ENCODE data around the gene KIRREL3.

KIRREL3 gene

GRCh38 chr11:126529037-126529436 is 471.5 kb downstream of the KIRREL3 start:
- Histone ChIP-seq H3K27me3 (replicated peaks; ENCODE audit: control insufficient read depth, insufficient read depth, low read length) (peaks cover 1% of the 10 kb centered on the region; the same call in 1 of the 2 replicates), H3K4me3 (replicated peaks; ENCODE audit: low read depth, low read length) (no peak overlapping the region), H3K36me3 (ENCODE audit: control insufficient read depth, insufficient read depth, low read length) (no peaks in the 10 kb centered on the region)
- TF ChIP-seq CTCF (IDR thresholded peaks at IDR 0.05; ENCODE audit: insufficient read depth, low read length, poor library complexity, severe bottlenecking) = no peak
- DNase-seq (ENCODE audit: extremely low read depth, insufficient read length) = no peak

DNA sequence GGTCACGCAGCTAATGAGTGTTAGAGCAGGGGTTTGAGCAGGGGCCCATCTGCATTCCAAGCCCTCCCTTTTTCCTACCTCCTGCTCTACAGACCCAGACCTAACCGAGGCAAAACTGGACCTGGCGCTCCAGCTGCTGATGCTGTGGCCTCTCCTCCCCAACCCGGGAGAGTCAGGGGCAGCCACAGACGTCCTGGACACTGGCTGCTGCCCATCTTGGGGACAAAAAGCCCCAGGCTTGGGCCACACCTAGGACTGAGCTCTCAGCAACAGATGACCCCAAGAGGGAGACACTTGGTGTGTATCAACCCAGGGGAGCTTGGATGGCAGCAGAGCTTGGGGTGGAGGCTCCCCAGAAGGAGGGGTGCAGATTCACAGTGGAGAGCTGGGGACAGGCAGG is 472.5 kb downstream of the KIRREL3 start:
- TF ChIP-seq CTCF (IDR thresholded peaks at IDR 0.05; ENCODE audit: insufficient read depth, low read length, poor library complexity, severe bottlenecking) = no peak
- H3K27me3 ChIP-seq (replicated peaks; ENCODE audit: control insufficient read depth, insufficient read depth, low read length) = peaks cover 1% of the 10 kb centered on the region; the same call in 1 of the 2 replicates
- DNase-seq (ENCODE audit: extremely low read depth, insufficient read length) = no peak
- no peak overlapping the region for H3K4me3 ChIP-seq (replicated peaks; ENCODE audit: low read depth, low read length)
- no peaks in the 10 kb centered on the region for H3K36me3 ChIP-seq (ENCODE audit: control insufficient read depth, insufficient read depth, low read length)

DNA sequence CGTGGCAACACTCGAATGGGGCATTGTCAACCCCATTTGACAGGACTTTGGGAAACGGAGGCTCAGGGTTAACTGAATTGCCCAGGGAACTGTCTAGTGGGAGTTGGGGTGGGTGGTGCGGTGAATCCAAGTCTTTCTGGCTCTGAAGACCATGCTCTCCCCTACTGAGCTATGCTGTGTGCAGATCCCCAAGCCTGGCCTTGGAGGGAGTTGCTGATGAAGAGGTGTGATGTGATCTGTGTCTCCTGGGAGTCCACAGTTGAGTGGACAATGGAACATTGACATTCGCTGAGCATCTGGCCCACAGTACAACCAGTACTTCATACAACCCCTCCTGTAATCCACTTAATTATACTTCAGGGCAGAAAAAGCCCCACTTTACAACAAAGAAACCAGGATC is 472.9 kb downstream of the KIRREL3 start:
- no peak for DNase-seq (ENCODE audit: extremely low read depth, insufficient read length)
- TF ChIP-seq CTCF (IDR thresholded peaks at IDR 0.05; ENCODE audit: insufficient read depth, low read length, poor library complexity, severe bottlenecking) = no peak
- H3K4me3 ChIP-seq (replicated peaks; ENCODE audit: low read depth, low read length) = no peak overlapping the region
- H3K36me3 ChIP-seq (ENCODE audit: control insufficient read depth, insufficient read depth, low read length) = no peaks in the 10 kb centered on the region
- H3K27me3 ChIP-seq (replicated peaks; ENCODE audit: control insufficient read depth, insufficient read depth, low read length) = 0 out of 2 replicates have a peak, but pooled peaks cover 1% of the 10 kb centered on the region

DNA sequence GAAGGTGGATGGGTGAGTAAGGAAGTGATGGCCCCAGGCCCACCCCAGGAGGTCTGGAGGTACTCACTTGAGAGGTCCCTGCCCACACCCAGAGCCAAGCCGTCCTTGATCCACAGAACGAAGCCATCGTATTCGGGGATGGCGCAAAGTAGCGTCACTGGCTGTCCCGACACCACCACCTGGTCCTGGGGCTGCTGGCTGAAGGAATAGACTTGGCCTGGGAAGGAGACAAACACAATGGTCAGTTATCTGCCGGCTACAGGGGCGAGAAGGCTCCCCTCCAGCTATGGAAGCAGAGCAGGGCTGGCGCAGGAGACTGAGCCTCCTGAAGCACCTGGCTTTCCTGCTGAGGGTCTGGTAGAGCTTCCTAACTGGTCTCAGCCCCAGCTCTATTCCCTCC is 474.1 kb downstream of the KIRREL3 start:
- no peak for TF ChIP-seq CTCF (IDR thresholded peaks at IDR 0.05; ENCODE audit: insufficient read depth, low read length, poor library complexity, severe bottlenecking)
- Histone ChIP-seq H3K36me3 (ENCODE audit: control insufficient read depth, insufficient read depth, low read length) (no peaks in the 10 kb centered on the region), H3K27me3 (replicated peaks; ENCODE audit: control insufficient read depth, insufficient read depth, low read length) (0 out of 2 replicates have a peak, but pooled peaks cover 1% of the 10 kb centered on the region), H3K4me3 (replicated peaks; ENCODE audit: low read depth, low read length) (no peak overlapping the region)
- DNase-seq (ENCODE audit: extremely low read depth, insufficient read length) = no peak

DNA sequence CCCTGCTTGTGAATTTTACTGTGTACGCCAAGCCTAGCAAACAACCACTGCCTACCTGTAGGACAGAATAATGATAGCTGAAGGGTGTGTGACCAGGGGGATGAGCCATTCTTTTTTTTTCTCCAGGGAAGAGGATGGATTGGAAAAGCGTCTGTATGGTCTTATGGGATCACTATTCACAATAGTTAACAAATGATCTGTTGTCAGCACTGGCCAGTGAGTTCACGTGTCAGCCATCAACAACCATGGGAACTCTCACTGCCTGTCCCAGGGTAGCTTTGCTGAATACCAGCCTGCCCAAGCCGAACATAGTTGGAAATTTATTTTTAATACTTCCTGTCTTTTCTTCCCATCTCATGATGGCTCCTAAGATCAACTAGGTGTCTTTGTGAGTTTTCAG is 474.9 kb downstream of the KIRREL3 start:
- H3K4me3 ChIP-seq (replicated peaks; ENCODE audit: low read depth, low read length) = no peak overlapping the region
- no peak for DNase-seq (ENCODE audit: extremely low read depth, insufficient read length)
- H3K27me3 ChIP-seq (replicated peaks; ENCODE audit: control insufficient read depth, insufficient read depth, low read length) = 0 out of 2 replicates have a peak, but pooled peaks cover 1% of the 10 kb centered on the region
- TF ChIP-seq CTCF (IDR thresholded peaks at IDR 0.05; ENCODE audit: insufficient read depth, low read length, poor library complexity, severe bottlenecking) = no peak
- no peaks in the 10 kb centered on the region for H3K36me3 ChIP-seq (ENCODE audit: control insufficient read depth, insufficient read depth, low read length)

- Histone ChIP-seq H3K27me3 (replicated peaks; ENCODE audit: control insufficient read depth, insufficient read depth, low read length) (0 out of 2 replicates have a peak, but pooled peaks cover 1% of the 10 kb centered on the region), H3K4me3 (replicated peaks; ENCODE audit: low read depth, low read length) (no peak overlapping the region), H3K36me3 (ENCODE audit: control insufficient read depth, insufficient read depth, low read length) (no peaks in the 10 kb centered on the region)
- no peak for TF ChIP-seq CTCF (IDR thresholded peaks at IDR 0.05; ENCODE audit: insufficient read depth, low read length, poor library complexity, severe bottlenecking)
- no peak for DNase-seq (ENCODE audit: extremely low read depth, insufficient read length)
These were observed 475.4 kb downstream of the KIRREL3 start for GRCh38 chr11:126525216-126525615.
